ENCODE measurements around the gene HCAR3.

- no peak for TF ChIP-seq ZNF274 (IDR thresholded peaks at IDR 0.05; ENCODE audit: low read depth, low read length)
- TF ChIP-seq YY1 (IDR thresholded peaks at IDR 0.05; ENCODE audit: insufficient read depth, insufficient read length) = no peak
Observed at GRCh38 chr12:122757568-122757967, 41.0 kb upstream of the HCAR3 start.
